HG03159 (cell line): ENCODE results near the gene PRDM15.

ENCODE experiments used
- ATAC-seq: cut with Tn5 transposase; IDR thresholded peaks from one replicate; pipeline ENCODE4 v1.9.1; 2021; ENCODE audit warnings: mild to moderate bottlenecking, moderate library complexity; ENCODE audit not compliant: unreplicated experiment

Gene PRDM15, protein sequence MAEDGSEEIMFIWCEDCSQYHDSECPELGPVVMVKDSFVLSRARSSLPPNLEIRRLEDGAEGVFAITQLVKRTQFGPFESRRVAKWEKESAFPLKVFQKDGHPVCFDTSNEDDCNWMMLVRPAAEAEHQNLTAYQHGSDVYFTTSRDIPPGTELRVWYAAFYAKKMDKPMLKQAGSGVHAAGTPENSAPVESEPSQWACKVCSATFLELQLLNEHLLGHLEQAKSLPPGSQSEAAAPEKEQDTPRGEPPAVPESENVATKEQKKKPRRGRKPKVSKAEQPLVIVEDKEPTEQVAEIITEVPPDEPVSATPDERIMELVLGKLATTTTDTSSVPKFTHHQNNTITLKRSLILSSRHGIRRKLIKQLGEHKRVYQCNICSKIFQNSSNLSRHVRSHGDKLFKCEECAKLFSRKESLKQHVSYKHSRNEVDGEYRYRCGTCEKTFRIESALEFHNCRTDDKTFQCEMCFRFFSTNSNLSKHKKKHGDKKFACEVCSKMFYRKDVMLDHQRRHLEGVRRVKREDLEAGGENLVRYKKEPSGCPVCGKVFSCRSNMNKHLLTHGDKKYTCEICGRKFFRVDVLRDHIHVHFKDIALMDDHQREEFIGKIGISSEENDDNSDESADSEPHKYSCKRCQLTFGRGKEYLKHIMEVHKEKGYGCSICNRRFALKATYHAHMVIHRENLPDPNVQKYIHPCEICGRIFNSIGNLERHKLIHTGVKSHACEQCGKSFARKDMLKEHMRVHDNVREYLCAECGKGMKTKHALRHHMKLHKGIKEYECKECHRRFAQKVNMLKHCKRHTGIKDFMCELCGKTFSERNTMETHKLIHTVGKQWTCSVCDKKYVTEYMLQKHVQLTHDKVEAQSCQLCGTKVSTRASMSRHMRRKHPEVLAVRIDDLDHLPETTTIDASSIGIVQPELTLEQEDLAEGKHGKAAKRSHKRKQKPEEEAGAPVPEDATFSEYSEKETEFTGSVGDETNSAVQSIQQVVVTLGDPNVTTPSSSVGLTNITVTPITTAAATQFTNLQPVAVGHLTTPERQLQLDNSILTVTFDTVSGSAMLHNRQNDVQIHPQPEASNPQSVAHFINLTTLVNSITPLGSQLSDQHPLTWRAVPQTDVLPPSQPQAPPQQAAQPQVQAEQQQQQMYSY

DNA sequence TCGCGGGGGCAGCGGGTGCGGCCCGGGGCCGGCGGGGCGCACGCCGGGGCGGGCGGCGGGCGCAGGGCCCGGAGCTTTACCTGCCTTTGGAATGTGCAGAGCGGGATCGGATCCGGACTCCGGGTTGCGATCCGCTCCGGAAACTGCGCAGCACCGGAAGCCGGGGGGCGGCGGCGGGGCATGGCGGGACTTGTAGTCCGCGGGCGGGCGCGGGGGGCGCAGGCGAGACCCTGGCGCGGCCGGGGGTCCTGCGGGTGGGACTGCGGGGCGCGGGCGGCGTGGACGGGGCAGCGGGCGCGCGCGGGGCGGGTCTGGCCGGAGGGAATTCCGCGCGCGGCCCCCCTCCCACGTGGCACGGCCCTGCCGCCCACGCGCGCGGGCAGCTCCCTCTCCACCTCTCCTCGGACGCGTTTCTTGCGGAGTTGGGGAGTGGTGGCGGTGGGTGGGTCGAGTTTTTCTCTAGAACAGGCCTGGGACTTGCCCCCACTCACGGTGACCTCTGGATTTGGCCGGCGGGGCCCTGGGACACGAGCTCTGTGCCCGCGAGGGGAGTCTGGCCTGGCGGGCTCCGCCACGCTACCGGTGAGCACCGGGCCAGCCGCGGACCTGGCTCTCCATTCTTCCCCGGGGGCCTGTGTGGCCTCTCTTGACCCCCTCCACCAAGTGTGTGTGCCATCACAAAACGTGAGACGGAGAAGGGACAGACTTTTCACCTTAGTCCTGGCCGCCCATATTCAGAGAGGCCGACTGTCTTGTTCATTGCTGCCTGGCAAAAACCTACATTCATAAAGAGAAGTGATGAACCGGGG, at the start of gene PRDM15:
PRDM15 (minus strand) TSS at position 155 of the 809 bp plus-strand sequence. CDS start 18,981 bp downstream, outside the sequence.
- ATAC-seq = peak; percentile 59

DNA sequence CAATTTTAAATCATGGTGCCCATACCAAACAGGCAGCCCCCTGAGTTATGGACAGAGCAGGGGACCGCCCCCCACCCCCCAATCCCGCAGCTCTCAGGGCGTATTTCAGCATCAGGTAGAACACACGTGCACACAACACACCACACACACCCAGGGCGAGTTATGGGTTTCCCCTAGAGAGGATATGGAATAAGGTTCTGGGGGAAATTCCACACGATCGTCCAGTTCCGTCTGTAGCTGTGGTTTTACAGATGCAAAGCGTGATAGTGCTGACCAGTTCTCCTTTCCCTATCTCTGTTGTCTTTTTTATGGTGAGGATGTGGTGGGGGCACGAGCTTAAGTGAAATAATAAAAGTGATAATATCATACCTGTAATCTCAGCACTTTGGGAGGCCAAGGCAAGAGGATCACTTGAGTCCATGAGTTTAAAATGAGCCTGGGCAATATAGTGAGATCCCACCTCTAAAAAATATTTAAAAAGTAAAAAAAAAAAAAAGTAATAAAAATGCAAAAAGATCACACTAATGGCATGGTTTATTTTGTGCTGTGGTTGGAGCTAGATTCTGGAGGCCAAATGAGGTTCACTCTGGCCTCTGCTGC, 49.6 kb upstream of the PRDM15 start:
- no peak for ATAC-seq

DNA sequence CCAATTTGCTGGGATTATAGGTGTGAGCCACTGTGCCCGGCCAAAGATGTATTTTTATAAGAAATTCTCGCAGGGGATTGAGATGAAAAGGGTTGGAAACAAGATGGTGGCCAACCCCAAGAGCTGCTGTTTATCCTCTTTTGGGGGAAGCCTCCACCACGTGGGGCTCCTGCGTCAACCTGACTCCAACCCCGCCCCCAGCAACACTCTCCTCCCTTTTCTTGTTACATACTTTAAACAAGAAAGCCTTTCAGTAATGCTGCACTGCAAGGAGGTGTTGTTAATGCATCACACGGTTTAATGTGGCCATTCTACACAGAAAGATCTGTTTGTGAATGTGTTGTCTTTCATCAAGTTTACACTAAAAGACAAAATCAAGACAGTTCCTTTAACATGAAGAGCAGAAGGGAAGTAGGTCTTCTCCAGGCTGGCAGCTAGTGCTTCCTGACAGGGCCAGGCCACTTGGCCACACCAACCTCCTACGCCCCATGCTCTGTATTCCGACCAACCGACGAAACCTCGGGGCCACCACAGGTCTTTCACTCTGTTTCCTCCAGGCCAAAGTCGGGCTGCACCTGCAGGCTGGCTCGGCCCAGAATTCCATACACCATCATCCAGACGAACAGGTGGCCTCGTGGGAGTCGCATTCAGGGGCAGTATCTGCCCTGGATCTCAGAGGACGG, 48.7 kb upstream of the PRDM15 start:
- no peak for ATAC-seq

DNA sequence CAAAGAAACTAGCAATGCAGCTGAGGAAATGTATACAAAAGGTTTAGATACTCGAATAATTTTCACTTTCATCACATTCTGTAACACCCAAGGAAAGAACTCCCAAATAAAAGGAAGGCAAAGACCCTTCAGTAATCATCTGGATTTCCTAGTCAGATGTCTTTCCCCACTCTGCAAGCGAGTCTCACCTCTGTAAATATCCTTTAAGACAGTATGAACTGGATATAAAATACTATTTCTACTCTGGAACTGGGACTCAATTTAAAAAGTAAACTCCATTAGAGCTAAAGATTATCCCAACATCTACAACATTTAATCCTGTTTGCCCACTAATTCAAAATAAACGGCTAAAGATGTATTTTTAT, 47.6 kb upstream of the PRDM15 start:
- no peak for ATAC-seq

DNA sequence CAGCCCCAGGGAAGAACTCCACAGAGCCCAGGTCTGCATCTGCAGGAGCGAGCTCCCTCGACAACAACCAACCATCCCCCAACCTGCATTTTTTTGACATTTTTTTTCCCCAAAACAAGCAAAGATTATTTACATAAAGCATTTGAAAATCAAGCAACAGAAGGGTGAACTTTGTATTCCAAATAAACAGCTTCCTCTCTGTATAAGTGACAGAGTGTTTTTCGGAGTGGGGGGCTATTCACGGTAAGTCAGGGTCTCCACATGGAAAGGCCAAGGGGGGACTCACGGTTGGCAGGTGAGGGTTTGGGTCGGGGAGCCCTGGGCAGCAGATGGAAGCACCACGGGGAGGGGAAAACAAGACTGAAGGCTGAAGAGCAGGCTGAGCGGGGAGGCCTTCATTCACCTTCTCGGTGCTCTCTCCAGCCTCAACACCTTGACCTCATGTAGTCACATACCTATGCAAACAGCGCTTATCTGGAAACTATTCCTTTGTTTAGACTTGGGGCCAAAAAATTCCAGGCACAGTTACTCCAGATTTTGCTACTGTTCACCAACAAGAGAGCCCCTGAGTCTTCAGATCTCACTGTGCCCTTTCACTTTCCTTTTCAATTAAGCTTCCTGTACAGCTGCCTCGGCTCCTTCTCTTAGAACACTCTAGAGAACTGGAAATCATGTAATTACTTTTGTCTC, 47.1 kb upstream of the PRDM15 start:
- peak; percentile 59 for ATAC-seq

DNA sequence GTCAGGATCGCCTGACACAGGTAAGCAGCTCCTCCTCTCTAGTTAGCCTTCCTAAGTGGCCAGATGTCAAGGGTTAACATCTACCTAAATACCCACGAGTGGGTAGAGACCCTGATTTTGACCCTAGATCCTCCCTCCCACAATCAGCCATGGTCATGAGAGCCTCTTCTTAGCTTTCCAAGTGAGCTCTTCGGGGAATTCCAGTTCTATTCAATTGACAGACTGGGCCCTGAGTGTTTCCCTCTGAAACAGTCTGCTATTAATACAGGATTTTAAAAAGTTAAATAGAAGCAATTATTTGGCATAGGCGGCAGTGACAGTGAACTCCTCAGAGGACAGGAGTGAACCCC, 46.6 kb upstream of the PRDM15 start:
- no peak for ATAC-seq

DNA sequence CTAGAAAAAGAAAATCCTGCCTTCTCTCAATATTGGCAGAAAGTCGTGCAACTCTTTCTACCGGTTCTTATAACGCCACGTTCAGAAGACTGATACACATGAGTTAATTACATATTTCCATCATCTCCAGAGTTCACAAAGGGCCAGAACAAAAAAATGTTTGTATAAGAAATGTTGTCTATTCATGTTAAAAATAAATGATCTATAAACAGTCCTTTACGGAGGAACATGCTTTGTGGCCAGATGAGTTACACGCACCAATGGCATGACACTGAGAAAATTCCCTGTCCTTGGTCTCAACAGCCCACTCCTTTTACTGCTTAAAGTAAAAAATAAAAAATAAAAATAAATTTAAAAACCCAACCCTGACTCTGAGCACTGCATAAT, 45.2 kb upstream of the PRDM15 start:
- ATAC-seq = no peak

DNA sequence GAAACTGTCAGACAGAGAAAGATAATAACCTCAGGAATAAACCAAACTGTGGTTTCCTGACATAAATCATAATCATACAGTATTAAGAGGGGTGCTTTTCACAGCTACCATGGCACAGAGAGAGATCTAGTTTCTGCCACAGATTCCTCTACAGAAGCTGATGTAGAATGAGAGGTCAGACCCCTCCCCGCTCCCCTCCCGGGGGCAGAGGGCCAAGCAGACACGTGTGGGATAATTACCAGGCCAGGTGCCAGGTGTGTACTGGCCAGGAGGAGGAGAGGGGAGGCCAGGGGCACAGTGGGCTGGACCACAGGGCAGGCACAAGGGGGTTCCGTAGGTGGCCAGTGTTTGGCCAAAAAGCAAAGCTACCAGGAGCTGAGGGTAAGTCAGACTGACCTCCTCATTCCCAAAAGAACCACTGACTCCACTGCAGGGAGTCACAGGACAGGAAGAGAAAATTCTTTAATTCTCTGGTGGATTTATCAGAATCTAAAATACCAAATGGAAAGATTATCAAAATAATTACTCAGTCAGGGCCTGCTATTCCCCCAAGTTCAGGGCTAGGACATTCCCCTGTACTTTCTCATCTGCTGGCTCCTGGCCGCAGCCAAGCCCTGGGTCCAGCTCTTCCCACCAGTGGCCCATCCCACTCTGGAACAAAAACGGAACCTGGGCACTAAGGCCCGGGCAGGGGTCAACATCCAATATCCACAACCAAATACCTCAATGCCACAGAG, 44.7 kb upstream of the PRDM15 start:
- no peak for ATAC-seq

DNA sequence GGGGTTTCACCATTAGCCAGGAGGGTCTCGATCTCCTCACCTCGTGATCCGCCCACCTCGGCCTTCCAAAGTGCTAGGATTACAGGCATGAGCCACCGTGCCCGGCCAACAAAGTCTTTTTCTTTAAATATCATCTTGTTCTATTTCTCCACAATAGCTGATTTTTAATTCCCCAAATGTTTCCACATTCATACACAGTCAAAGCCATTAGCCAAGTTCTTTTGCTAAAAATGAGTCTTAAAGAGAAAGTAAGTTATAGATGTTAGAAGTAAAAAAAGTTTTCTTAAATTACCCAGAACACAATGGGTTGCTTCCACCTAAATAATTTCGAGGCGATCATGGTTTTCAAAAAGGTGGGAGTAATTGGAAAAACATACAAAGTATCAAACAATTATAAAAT, 44.0 kb upstream of the PRDM15 start:
- ATAC-seq = no peak

DNA sequence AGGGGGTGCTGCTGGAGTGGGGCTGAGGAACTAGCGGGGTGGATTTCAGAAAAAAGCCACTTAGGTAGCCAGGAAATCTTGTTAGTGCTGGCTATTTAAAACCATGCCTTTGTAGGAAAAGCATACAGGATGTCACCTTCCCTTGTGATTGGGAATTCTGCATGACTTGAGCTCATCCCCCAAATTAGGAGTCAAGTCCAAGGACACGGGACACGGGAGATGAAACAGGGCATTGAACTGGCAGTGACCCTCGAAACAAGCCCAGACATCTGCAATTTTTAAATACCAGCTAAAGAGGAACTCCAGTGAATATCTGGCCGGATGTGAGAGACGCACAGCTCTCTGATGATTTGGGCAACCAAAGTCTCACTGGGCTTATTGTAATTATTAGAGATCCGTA, 41.9 kb upstream of the PRDM15 start:
- no peak for ATAC-seq

DNA sequence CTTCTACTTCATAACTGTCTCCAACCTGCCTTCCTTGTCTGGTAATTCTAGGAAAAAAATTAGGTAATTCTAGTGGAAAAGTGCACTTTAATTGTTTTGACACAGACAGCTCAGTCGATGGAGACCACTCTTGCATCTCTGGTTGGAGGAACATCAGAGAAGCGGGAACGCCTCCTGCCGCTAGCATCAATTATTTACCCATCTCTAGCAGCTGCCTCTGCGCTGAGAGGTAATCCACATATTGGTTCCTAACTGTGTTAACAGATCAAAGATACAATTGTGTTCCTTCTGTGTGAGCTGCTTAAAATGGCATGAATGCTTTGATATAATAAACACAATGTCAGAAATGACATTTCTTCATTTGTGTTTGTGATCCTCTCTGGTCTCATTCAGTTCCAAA, 41.3 kb upstream of the PRDM15 start:
- no peak for ATAC-seq

DNA sequence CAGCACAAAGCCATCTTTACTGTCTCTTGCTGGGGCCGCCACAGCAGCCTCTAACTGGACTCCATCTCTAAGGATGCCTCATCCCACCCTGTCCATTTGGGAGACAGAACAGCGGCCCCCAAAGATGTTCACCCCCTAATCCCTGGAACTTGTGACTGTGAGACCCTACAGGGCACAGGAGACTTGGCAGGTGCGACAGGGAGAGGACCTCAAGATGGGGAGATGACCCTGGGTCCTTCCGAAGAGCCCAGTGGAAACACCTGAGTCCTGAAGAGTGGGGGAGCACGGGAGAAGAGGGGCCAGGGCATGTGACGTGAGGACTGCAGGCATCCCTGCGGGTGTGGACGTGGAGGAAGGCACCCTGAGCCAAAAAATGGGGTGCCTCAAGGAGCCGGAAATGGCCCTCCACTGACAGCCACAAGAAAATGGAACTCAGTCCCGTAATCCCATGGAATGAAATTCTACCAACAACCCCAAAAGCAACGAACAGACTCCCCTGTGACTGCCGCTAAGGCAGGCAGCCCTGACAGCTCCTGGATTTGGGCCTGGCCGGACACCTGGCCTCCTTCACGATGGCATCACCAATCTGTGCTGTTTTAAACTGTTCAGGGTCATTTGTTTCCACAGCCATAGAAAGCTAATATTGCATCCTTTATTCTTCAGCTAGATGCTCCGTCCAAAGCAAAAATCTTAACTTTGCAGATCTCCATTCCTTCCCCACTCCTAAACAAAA, 40.7 kb upstream of the PRDM15 start:
- ATAC-seq = no peak

DNA sequence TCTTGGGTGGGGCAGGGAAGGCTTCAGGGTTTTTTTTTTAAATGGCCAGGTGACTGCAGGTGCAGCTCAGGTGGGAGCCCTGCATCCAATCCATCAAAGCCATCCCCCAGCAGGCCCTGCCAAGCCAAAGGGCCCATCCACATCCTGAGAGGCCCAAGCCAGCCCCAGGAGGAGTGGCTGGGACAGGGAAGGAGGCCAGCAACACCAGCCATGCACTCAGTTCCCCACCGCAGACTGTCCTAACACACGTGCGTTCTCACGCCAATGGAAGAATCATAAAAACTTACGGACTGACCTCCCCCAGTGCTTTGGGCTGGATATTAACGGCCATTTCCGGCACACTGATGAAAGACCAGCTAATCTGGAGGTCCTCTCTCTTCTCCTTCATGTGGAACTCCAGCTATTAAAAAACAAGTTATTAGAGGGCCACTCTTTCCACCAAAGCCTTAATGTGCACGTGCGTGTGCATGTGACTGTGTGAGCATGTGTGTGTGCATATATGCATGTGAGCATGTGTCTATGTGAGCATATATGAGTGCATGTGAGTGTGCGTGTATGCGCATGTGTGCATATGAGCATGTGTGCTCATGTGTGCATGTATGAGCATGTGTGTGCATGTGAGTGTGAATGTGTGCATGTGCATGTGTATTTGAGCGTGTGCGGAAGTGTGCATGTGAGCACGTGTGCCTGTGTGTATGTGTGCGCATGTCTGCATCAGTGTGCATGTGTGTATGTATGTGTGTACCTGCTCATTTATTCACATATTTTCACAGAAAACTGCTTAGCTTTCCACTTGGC, 39.6 kb upstream of the PRDM15 start:
- ATAC-seq = no peak

DNA sequence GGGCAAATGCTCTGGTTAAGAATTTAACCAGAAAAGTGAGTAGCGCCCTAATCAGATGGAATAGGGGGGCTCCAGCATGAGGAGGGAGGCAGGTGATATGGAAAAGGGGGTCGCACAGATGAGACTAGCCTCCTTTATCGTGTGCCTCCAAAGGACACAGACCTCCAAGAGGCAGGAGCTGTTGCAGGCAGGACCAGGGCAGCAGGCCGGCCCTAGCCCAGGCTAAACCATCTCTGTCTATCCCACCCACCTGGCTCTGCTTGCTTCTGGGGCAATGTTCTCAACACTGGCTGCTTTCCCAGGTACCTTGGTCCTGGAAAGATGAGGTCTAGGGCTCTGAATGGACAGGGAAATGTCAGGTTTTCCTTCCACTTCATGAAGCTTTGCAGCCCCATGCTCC, 38.4 kb upstream of the PRDM15 start:
- no peak for ATAC-seq

DNA sequence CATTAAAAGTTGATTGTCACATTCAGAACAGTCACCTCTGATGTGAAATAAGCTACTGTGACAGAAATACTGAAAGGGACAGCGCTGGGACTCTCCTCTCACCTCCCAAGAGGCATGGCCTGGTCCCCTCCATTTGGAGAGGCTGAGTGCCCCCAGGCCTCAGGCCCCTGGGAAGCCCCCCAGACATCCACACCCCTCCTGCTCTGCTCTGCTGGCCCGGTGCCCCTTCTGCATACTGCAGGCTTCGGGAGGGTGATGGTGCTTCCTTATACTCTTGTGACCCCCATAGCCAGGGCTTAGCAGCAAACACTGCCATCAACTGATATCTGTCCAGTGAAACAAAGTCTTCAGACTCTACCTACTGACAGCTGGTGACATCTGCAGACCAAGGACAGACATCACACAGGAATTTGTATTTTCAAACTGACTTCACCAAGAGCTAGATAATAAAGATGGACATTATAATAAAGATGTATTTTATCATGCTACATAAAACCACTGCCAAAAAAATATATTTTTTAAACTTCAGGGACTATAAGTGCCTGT, 37.8 kb upstream of the PRDM15 start:
- ATAC-seq = no peak

DNA sequence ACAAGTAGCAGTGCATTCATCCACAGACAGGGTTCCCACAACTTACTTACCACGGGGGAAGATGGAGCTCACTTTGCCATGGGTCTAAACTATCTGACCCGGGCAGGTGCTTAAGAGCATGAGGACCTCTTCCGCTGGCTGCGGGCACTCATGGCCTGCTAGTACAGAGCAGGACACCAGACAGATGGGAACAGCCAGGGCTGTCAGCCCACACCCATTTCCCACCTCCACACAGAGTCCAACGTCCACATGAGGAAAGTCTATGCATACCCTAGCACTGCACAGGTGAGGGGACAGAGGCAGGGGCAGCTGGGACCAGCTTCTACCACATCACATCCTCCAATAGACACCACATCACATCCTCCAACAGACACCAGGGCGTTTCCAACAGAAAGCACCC, 35.8 kb upstream of the PRDM15 start:
- no peak for ATAC-seq

DNA sequence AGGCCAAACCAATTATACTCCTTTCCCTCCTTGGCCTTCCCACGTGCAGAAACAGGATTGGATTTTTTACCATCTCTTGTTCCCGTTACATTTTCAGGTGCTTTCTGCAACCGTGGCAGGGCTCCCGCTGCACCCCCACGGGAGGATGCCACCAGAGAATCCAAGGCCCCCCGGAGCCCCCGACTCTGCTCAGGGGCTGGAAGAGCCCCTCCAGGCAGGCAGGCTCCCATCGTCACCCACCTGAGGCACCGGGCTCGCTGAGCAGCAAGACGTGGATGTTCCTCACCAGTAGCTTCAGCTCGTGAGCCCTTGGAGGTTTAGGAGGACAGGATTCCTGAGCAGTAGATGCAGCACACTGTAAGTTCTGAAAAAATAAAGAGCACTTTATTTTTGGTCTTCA, 35.2 kb upstream of the PRDM15 start:
- no peak for ATAC-seq
